Ishikawa (cell line): ENCODE results near the gene PRRC2B.

Experiments used
- CREB1 ChIP-seq: IDR thresholded peaks from 2 replicates; pipeline ENCODE4 v1.6.1; 2012; ENCODE audit warnings: low read depth
- EP300 ChIP-seq: IDR thresholded peaks from 2 replicates; pipeline ENCODE4 v1.6.1; 2012; ENCODE audit warnings: borderline replicate concordance
- RAD21 ChIP-seq: IDR thresholded peaks from 2 replicates; pipeline ENCODE4 v1.6.1; 2012; ENCODE audit warnings: low read depth
- TAF1 ChIP-seq: IDR thresholded peaks from 2 replicates; pipeline ENCODE4 v1.6.1; 2012; ENCODE audit warnings: low read depth, mild to moderate bottlenecking
- TEAD4 ChIP-seq: IDR thresholded peaks from 2 replicates; pipeline ENCODE4 v1.6.1; 2012
- YY1 ChIP-seq: IDR thresholded peaks from 2 replicates; pipeline ENCODE4 v1.6.1; 2012; ENCODE audit warnings: low read depth
- TF ChIP-seq, protein P1 (sequence below): IDR thresholded peaks from 2 replicates; pipeline ENCODE4 v1.6.1; 2012

- TF ChIP-seq TAF1 = no peak
- TF ChIP-seq, protein P1, sequence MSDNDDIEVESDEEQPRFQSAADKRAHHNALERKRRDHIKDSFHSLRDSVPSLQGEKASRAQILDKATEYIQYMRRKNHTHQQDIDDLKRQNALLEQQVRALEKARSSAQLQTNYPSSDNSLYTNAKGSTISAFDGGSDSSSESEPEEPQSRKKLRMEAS = no peak
- TF ChIP-seq EP300 = no peak
- TF ChIP-seq RAD21 = no peak
- TF ChIP-seq YY1 = no peak
- no peak for TF ChIP-seq CREB1
- TF ChIP-seq TEAD4 = no peak
Observed at GRCh38 chr9:131406563-131407436, 12.9 kb downstream of the PRRC2B start.
